GDM1 (cell line): ENCODE results near the gene GRXCR2.
"Not testable (repeated sequence)": the region's sequence is repeated elsewhere in the genome, so short reads cannot be mapped to it uniquely, and the experiment has no call there.

Source experiments
- DNase-seq: peaks from one replicate; lab custom pipeline; 2025; lab: John Stamatoyannopoulos, UW

Gene GRXCR2, protein sequence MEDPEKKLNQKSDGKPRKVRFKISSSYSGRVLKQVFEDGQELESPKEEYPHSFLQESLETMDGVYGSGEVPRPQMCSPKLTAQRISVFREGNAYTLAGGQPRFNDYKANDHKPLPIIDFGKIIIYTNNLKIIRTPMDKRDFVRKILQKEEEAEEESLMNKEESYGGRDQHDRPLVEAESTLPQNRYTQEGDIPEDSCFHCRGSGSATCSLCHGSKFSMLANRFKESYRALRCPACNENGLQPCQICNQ

DNA sequence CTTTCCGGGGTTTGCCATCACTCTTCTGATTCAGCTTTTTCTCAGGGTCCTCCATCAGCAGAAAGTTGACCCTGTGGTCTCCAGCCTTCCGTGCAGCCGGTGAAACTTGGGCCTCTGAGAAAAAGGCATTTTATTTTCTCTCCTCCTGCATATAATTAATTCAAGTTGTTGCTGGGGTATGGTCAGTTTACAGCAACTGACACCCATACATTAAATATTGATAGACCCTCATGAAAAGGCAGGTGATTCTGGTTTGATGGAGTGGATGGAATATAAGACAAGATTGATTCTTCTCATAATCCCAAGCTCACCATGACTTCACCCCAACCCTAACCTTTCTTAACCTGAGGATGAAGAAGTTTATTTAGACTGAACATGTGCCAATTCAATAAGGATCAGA is at the start of gene GRXCR2:
Gene GRXCR2, minus strand, starts transcription at position 101 of the 400 bp plus-strand sequence. Its CDS starts 46 bp downstream, at position 55.
- no peak for DNase-seq

DNA sequence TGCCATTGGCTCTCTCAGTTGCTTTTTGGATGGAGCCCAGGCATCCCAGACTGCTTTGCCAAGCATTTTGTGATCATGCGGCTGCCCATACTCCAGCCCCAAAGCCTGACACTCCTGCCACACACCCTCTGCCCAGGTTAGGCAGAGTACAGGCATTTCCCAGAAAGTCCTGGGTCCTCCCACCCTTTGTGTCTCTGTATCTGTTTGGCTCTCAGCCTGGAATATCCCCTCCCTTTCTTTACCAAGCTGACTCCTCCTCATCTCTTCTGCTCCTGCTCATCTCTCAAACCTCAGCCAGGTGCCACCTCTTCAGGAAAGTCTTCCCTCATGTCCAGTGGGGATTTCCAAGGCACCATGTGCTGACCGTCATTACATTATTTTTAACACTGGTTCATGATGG is 49.2 kb upstream of the GRXCR2 start:
- no peak for DNase-seq

DNA sequence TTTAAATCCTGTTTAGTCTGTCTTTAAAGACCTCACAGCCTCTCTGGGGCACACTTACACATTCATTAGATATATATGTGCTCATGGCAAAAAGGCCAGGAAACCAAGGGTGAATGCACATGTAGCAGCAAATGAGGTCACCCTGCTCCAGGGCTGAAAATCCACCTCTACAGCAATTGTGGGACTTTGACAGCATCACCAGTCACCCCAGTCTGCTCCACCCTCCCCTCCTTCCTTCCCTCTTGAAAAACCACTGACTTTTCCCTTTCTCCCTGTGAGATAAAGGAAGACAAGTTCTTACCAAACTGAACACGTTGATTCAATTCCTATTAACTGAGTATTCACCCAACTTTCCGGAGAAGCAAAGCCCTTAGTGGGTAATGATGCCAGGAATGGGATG is 48.4 kb upstream of the GRXCR2 start:
- no peak for DNase-seq

DNA sequence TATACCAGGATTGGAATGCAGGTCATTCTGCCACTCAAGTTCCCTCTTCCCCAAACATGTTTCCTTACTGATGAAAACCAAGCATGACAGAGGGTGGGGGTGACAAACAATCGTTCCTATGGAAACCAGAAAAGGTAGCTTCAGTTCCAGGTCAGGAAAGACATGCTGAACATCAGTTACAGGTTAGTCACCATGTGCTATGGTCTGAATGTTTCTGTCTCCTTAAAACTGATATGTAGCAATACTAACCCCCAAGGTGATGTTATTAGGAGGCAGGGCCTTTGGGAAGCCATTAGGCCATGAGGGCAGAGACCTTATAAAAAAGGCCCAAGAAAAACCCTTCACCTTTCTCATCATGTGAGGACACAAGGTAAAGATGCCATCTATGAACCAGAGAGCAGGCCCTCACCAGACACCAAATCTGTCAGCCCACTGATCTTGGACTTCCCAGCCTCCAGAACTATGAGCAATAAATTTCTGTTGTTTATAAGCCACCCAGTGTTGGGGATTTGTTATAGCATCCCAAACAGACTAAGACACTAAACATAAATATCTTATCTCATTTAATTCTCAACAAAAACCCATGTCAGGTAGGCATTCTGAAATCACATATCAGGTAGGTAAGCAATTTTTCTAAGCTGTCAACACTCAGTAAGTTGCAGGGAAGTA is 47.9 kb upstream of the GRXCR2 start:
- DNase-seq = no peak

DNA sequence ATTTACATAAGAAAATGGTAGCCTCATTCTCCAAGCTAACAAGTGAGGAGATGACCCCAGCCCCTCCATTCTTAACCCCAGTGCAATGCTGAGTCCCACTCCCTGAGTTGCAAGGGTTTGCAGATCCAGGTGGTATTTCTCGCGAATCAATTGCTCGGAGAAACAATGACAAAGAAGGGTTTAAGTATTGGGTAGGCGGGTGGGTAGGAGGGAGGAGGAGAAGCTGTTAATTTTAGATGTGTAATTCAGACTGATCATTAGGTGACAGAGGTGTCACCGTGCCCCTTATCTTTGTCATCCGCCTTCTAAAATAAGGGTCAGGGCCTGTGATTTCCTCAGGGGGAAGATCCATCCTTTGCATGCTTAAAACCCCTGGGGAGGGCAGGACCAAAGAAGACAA is 46.6 kb upstream of the GRXCR2 start:
- no peak for DNase-seq

DNA sequence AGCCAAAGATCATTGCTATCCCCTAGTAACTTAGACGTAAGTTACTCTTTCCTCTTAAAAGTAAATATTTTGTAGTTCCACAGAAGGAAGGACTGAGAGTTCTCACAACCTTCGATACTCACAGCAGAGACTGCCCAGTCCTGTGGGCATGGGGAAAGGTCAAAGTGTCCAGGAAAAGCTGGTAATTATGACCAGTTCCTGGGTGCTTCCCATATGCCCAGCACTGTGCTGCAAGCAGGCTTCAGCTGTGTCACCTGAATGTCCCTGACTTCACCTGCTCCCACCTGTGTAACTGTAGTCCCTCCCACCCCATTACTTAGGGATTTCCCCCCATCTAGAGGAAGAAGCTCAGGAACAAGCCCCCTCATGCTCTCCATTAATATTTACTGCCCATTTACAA is 45.6 kb upstream of the GRXCR2 start:
- DNase-seq = no peak

DNA sequence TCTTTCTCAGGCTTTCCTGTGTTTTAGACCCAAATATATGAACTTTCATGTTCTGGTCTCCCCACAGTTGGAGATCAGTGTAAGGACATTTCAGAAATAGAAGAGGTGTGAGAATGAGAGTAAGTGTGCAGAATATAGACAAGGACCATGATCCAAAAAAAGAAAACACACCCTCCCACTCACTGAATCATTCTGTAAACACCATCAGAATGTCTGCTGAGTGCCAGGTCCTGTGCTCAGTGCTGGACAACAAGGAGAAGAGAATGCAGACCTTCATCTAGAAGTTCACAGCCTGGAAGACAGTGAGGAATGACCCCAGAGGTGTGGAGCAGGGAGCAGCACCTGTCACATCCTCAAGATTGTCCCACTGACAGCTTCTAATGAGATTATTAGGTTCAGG is 44.5 kb upstream of the GRXCR2 start:
- DNase-seq = no peak

DNA sequence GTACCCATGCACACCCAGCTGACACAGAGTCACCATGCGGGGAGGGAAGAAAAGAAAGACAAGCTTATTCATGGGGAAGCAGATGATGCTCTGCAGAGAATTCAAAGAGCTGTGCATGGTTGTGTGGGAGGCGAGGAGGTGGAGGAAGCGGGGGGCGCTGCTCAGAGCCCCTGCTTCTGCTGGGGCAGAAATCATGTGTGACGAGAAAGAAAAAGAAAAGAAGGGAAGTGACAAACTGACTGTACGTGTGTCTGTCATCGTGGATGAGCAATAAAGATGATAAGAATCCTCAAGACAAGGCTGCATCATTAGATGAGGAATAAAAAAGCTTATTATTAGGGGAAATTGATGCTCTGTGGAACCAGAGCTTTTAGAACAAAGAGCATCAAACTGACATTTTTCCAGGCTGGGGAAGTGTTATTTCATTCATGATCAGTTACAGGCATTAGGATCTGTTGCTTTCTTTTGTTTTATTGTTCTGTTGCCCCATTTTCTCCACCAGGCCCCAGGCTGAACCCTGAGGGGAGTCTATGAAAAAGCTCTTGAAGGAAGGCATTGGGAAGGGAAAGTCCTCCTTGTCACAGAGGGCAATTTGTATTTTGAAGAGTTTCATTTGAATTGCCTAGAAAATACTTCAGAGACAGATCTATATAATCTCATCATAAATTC is 43.3 kb upstream of the GRXCR2 start:
- DNase-seq = no peak

DNA sequence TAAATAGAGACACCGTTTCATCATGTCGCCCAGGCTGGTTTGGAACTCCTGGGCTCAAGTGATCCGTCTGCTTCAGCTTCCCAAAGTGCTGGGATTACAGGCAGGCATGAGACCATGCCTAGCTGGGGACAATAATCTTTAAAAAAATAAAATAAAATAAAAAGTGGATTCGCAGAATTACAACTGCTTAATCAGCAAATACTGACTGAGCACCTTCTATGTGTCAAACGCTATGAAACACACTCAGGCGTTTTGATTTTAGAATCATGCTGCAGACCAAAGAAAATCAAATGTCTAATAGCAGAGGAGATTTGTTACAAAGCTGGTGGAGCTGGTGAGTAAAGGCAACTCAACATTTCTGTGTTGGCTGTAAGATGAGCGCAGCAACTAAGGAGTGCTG is 40.9 kb upstream of the GRXCR2 start:
- no peak for DNase-seq

DNA sequence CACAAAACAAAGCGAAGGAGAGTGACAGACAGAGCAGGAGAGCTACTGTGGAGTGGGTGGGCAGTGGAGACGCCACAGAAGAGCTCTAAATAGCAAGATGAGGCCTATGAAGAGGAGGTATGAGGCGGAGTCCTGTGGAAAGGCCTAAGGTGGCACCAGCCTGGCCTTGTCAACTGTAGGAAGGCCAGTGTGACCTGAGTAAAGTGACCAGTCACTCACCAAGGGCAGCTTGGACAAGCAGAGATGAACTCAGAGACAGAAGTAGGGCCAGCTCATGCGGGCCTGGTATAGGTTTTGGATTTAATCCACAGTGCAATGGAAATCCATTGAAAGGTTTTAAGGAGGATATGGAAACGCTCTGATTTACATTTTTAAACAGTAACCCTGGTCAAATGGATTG is 39.8 kb upstream of the GRXCR2 start:
- no peak for DNase-seq

DNA sequence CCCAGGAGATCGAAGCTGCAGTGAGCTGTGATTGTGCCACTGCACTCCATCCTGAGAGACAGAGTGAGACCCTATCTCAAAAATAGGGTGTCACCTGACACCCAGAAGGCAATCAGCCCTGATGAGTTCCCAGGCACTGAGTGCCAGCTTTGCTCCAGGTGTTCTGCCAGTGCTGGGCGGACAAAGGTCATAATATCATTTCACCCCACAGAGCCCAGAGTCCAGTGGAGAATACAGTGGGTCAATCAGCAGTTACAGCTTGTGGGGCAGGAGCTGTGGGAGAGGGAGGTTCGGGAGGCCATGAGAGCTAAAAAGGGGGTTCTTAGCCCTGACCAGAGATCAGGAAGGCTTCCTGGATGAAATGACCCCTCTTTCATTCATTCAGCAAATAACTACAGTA is 39.2 kb upstream of the GRXCR2 start:
- DNase-seq = no peak

DNA sequence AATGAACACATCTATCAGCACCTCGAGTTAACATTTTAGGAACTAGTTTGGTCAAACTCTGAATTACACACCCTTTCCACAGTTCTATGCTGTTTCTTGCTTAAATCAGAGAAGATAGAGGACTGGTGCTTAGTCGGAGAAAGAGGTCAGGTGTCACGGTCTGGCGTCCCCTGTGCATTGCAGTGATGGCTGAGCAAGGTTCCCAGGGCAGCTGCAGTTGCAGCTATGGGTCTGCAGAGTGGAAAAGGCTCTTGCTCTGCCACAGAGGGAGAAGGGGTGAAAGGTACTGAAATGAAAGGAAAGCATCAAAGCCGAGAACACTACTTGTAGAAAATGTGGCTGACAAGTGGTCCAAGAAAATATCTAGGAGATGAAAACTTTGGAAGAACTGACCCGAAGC is 38.4 kb upstream of the GRXCR2 start:
- no peak for DNase-seq

DNA sequence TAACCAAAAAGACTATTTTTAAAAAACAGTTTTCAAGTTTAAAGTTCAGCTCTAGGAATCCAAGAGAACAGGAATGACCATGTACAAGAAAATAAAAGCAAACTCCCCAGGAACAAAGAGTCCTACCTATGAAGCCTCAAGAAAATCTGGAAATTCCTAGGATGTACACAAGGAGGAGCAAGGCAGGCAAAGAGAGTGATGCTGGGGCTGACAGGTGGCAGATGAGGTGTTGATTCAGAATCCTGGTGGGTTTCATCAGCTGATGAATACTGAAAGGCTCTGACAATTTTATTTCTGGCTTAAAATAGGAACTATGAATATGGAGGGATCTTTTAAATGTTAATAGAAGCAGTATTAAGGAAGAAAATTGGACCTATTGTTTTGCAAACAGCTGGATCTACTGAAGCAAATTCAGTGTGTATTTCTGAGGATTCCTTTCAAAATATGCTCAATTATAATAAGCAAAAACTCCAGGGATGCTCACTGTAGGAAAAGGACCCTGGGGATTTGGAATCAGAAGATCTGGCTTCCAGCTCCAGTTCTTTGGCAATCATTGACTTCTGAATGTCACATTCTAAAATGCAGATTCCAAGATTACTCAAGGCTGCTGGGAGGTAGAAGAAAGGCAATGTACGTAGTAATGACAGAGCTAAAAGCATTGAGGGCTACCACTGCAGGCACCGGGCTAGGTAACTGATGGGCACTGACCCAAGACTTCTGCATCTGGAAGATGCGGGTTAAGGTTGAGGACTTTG is 35.6 kb upstream of the GRXCR2 start:
- no peak for DNase-seq

DNA sequence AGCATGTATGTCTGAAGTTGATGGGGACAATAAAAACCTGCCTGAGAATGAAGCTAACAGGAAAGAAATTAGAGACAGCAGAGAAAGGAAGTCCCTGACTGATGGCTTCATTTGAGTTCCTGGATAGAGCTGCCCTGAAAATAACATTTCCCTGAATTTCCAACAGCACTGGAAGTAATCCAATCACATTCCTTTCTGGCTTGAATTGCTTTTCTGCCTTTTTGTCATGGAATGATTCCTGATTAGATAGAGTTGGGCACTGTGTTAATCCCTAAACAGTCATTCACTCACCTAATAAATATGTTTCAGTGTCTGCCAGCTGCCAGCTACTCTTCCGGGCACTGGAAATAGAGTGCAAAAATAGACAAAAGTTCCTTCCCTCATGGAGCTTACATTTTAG is 33.6 kb upstream of the GRXCR2 start:
- DNase-seq = no peak

DNA sequence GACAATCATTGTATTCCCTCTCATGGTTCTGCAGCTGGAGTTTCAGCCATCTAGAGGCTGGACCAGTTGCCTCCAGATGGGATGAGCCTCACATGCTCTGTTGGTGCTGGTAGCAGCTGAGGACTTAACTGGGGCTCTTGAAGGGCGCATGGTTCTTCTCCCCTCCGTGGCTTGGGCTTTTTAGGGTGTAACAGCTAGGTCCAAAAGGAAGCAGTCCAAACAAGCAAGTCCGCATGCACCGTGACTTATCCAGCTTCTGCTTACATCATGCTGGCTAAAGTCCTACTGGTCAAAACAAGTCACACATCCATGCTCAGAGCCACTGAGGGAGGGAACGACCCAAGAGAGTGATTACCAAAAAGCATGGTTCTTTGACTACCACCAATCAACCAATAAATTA is 31.9 kb upstream of the GRXCR2 start:
- no peak for DNase-seq

DNA sequence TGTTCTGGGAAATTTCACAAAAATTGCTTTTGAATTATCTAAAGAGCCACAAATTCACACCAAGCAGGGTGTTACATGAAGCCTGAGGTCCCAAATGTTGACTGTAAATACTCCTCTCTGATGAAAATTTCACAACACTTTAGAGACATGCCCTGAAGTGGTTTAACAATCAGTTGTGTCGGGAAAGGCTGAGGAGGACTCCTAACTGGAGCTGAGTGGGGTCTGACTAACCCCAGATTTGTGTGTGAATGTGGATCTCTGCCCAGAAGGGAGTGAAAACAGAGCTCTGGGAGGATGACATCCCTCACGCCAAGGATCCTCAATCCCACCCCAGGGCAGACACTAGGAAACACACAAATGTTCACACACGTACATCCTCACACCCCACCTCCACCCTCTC is 31.1 kb upstream of the GRXCR2 start:
- DNase-seq = no peak

DNA sequence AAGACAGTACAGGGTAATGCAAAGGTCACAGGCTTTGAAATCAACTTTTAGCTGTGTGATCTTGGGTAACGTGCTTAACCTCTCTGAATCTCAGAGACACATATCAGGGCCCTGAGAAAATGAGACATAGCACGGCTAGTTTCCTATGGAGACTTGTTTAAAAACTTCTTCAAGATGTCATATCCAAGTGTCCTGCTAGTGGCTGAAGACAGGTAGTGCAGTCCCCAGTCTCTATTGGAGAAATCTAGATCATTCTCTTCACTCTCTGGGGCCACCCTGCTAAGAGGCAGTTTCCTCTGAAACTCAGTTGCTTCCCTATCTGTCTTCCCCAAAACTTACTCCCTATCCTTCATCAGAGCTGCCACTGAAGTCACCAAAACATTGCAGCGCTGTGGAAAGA is 30.3 kb upstream of the GRXCR2 start:
- DNase-seq = no peak

DNA sequence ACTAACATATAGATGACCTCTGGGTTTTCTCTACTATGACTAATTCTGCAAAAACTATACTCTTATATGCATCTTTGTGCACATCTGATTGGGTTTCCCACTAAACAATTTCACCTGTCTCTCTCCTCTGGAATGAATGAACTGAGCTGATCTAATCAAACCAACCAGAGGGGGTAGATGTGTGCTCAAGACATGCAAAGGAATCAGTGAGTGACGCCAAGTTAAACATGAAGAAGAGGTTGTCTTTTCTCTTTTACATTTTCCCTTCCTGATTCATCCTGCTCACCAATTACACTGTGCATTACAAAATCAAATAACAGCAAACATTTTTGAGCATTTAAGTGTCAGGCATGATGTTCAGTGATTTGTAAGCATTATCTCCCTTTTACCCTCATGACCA is 29.6 kb upstream of the GRXCR2 start:
- no peak for DNase-seq

DNA sequence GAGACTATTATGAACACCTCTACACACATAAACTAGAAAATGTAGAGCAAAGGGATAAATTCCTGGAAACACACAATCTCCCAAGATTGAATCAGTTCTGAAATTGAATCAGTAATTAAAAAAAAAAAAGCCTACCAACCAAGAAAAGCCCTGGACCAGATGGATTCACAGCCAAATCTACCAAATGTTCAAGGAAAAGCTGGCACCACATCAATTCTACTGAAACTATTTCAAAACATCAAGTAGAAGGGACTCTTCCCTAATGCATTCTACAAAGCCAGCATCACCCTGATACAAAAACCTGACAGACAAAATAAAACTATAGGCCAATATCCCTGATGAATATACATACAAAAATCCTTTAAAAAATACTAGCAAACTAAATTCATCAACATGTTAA is 25.4 kb upstream of the GRXCR2 start:
- no peak for DNase-seq

DNA sequence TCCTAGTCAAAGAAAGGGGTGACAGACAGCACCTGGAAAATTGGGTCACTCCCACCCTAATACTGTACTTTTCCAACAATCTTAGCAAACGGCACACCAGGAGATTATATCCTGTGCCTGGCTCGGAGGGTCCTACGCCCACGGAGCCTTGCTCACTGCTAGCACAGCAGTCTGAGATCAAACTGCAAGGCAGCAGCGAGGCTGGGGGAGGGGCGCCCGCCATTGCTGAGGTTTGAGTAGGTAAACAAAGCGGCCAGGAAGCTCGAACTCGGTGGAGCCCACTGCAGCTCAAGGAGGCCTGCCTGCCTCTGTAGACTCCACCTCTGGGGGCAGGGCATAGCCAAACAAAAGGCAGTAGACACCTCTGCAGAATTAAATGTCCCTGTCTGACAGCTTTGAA is 18.6 kb upstream of the GRXCR2 start:
- DNase-seq = not testable (repeated sequence)

DNA sequence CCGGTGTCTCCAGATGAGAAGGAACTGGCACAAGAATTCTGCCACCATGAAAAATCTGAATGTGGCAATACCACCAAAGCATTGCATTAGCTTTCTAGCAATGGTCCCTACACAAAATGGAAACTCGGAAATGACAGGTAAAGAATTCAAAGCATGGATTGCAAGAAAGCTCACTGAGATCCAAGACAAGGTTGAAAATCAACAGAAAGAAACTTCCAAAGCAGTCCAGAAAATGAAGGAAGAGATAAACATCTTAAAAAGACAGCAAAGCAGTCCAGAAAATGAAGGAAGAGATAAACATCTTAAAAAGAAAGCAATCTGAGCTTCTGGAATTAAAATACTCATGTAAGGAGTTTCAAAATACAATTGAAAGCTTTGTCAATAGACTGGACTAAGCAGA is 16.8 kb upstream of the GRXCR2 start:
- no peak for DNase-seq

DNA sequence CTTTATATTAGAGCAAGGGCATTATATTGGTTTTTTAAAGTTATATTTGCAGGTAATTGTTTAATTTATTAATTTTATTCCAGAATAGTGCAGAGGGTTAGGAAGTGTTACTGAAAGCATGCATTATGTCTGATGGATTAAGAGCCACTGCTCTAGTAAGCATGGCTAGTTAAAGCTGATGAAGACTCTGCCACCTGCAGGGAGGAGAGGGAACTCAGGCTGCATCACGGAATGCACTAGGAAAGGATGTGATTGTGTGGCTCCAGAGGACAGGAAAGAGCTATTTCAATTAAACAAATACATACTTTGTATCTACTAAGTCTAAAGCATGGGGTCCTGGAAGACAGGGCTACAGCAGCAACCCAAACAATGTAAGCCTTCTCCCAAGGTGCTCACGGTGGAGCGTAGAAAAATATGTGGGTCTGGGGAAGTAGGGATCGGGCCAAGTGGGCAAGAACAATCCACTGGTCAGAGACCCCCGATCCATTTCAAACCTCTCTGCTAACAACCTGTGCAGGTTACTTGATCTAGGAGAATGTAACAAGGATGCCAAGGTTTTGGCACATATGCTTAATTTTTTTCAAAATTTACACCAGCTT is 15.3 kb upstream of the GRXCR2 start:
- DNase-seq = peak; percentile 49
